ENCODE measurements around the gene PRPF31.

DNA sequence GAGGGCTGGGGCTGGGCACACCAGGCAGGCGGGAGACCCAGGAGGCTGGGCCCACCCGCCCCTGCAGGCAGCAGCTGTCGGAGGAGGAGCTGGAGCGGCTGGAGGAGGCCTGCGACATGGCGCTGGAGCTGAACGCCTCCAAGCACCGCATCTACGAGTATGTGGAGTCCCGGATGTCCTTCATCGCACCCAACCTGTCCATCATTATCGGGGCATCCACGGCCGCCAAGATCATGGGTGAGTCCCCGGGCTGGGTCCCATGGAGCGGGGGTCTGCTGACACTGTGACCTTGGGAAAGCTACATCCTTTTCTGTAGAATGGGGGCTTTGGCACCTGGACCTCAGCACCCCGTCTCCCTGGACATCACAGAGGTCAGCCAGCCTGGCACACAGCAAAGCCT lies 8.1 kb downstream of the PRPF31 start:
- TF ChIP-seq, protein P1, sequence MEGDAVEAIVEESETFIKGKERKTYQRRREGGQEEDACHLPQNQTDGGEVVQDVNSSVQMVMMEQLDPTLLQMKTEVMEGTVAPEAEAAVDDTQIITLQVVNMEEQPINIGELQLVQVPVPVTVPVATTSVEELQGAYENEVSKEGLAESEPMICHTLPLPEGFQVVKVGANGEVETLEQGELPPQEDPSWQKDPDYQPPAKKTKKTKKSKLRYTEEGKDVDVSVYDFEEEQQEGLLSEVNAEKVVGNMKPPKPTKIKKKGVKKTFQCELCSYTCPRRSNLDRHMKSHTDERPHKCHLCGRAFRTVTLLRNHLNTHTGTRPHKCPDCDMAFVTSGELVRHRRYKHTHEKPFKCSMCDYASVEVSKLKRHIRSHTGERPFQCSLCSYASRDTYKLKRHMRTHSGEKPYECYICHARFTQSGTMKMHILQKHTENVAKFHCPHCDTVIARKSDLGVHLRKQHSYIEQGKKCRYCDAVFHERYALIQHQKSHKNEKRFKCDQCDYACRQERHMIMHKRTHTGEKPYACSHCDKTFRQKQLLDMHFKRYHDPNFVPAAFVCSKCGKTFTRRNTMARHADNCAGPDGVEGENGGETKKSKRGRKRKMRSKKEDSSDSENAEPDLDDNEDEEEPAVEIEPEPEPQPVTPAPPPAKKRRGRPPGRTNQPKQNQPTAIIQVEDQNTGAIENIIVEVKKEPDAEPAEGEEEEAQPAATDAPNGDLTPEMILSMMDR (IDR thresholded peaks at IDR 0.05; ENCODE audit: insufficient read depth, low read length) = no peak
- TF ChIP-seq GABPA (IDR thresholded peaks at IDR 0.05; ENCODE audit: low read depth) (no peak), REST (IDR thresholded peaks at IDR 0.05; ENCODE audit: insufficient replicate concordance, low read depth) (no peak)

Data from HL-60 (cell line).